B cell (primary cell): ENCODE measurements around the gene CAMK2A. TPM values are rescaled to one million over a fixed set of nuclear protein-coding genes. Genes with fewer than 3 reads are reported as not detected.

Source experiments
- ATAC-seq: fragments of 200-7000 bp; cut with Tn5 transposase; one replicate; pipeline ENCODE4 v1.10.0; 2021; ENCODE audit warnings: low read depth, mild to moderate bottlenecking, moderate number of reproducible peaks, moderate library complexity
- CTCF ChIA-PET: fragments of 350-600 bp; sonication (Branson Sonifier 250); formaldehyde crosslinking; loops from one replicate; lab custom pipeline; 2021; ENCODE audit warnings: antibody characterized with exemption, inconsistent platforms; lab: Charles Lee
- POLR2A ChIA-PET: fragments of 350-600 bp; sonication (Branson Sonifier 250); formaldehyde crosslinking; loops from one replicate; lab custom pipeline; 2021; ENCODE audit warnings: antibody characterized with exemption; lab: Charles Lee
- DNase-seq: peaks from one replicate; pipeline ENCODE4 v3.0.0; 2013
- H2AFZ ChIP-seq: 2 replicates; pipeline ENCODE4 v1.6.1; 2012; ENCODE audit warnings: mild to moderate bottlenecking, low read depth, low read length; ENCODE audit not compliant: insufficient read depth, poor library complexity, severe bottlenecking
- H3K27ac ChIP-seq, 2 donors: 1 replicate in 1 of 2; 2 replicates in 1 of 2; pipeline ENCODE4 v1.5.1; 2012 to 2013; ENCODE audit warnings: low read length in 2 of 2, mild to moderate bottlenecking in 2 of 2, moderate library complexity in 1 of 2
- H3K27me3 ChIP-seq, 4 experiments: fragments of 200-600 bp in 1 of 4; sonication (generic) in 1 of 4; replicated peaks in 1 of 4; 1 replicate in 2 of 4; 2 replicates in 2 of 4; pipeline versions ENCODE4 v1.6.1 to v1.7.0; 2013 to 2016; ENCODE audit warnings: low read length in 3 of 4, mild to moderate bottlenecking in 2 of 4, mixed read lengths in 1 of 4, moderate library complexity in 1 of 4; ENCODE audit not compliant: insufficient read depth in 4 of 4, control insufficient read depth in 3 of 4; ENCODE audit errors: control extremely low read depth in 1 of 4
- H3K36me3 ChIP-seq, 2 experiments: replicated peaks in 1 of 2; 1 replicate in 1 of 2; 2 replicates in 1 of 2; pipeline versions ENCODE4 v1.6.1 to v1.7.1; 2013; ENCODE audit warnings: low read length in 1 of 2; ENCODE audit not compliant: insufficient read depth in 2 of 2, control insufficient read depth in 1 of 2; ENCODE audit errors: control extremely low read depth in 1 of 2, extremely low read depth in 1 of 2
- H3K4me1 ChIP-seq, 2 donors: fragments of 200-600 bp in 1 of 2; sonication (generic) in 1 of 2; 1 replicate in 1 of 2; 2 replicates in 1 of 2; pipeline versions ENCODE4 v1.5.1 to v1.6.1; 2013 to 2017; ENCODE audit warnings: low read length in 2 of 2; ENCODE audit not compliant: control insufficient read depth in 2 of 2, insufficient read depth in 2 of 2
- H3K4me2 ChIP-seq: replicated peaks from 2 replicates; pipeline ENCODE3; 2012; ENCODE audit warnings: mild to moderate bottlenecking, low read depth, low read length; ENCODE audit not compliant: poor library complexity, severe bottlenecking
- H3K4me3 ChIP-seq, 5 experiments: fragments of 200-600 bp in 1 of 5; sonication (generic) in 1 of 5; 1 replicate in 3 of 5; 2 replicates in 2 of 5; pipeline versions ENCODE4 v1.5.1 to v1.7.0; 2011 to 2016; ENCODE audit warnings: low read length in 4 of 5, mild to moderate bottlenecking in 4 of 5, low read depth in 2 of 5, control low read depth in 1 of 5, moderate library complexity in 1 of 5; ENCODE audit not compliant: insufficient read depth in 1 of 5; ENCODE audit errors: control extremely low read depth in 1 of 5, extremely low read depth in 1 of 5
- H3K79me2 ChIP-seq: fragments of 200-600 bp; sonication (generic); one replicate; pipeline ENCODE4 v1.6.0; 2016; ENCODE audit warnings: low read length; ENCODE audit not compliant: control insufficient read depth, insufficient read depth
- H3K9ac ChIP-seq: fragments of 200-600 bp; sonication (generic); 2 replicates; pipeline ENCODE4 v1.6.1; 2017; ENCODE audit warnings: mild to moderate bottlenecking, low read length, moderate library complexity
- H3K9me3 ChIP-seq, 3 donors: one replicate each; pipeline versions ENCODE4 v1.6.1 to v1.7.1; 2013; ENCODE audit warnings: low read length in 2 of 3; ENCODE audit not compliant: control insufficient read depth in 2 of 3, insufficient read depth in 1 of 3; ENCODE audit errors: control extremely low read depth in 1 of 3
- H4K20me1 ChIP-seq: 2 replicates; pipeline ENCODE4 v1.6.0; 2012; ENCODE audit warnings: mild to moderate bottlenecking, low read length; ENCODE audit not compliant: insufficient read depth, control insufficient read depth, poor library complexity, severe bottlenecking
- H3K27ac Mint-ChIP-seq: one replicate; pipeline ENCODE4 v1.8.0; 2021; ENCODE audit warnings: mixed read lengths
- H3K27me3 Mint-ChIP-seq: one replicate; pipeline ENCODE4 v1.8.0; 2021; ENCODE audit warnings: mixed read lengths
- H3K4me1 Mint-ChIP-seq: one replicate; pipeline ENCODE4 v1.8.0; 2021; ENCODE audit warnings: mixed read lengths
- H3K4me3 Mint-ChIP-seq: one replicate; pipeline ENCODE4 v1.8.0; 2021; ENCODE audit warnings: mixed read lengths
- H3K9me3 Mint-ChIP-seq: one replicate; pipeline ENCODE4 v1.8.0; 2022; ENCODE audit warnings: mixed read lengths; ENCODE audit not compliant: insufficient read depth
- EZH2 ChIP-seq: IDR thresholded peaks from 2 replicates; pipeline ENCODE4 v1.6.1; 2012; ENCODE audit warnings: borderline replicate concordance, low read depth, mild to moderate bottlenecking, moderate library complexity, low read length; ENCODE audit not compliant: insufficient read depth, poor library complexity, severe bottlenecking
- WGBS: methylation state at CpG from one replicate; pipeline ENCODE4 v1.1.5; 2013; ENCODE audit warnings: missing lambda C conversion rate; ENCODE audit not compliant: insufficient coverage; 5-methylcytosine and 5-hydroxymethylcytosine counted together
- intact Hi-C: fragments of 100-400 bp; cut with micrococcal nuclease; formaldehyde crosslinking; loops from one replicate; pipeline ENCODE4 v1.10.0; 2022
- polyA plus RNA-seq: library from polyadenylated mRNA; depleted of rRNA; stranded (reverse); fragments of >200 nt; gene quantifications from 2 replicates; pipeline ENCODE4 v1.2.3, GENCODE V29; 2012
- total RNA-seq, 2 donors: library from RNA; stranded (reverse); fragments of 120-200 nt in 1 of 2; gene quantifications; 1 replicate in 1 of 2; 2 replicates in 1 of 2; pipeline versions ENCODE4 v1.2.3 to v1.2.4, GENCODE V29; 2013 to 2022
- TF ChIP-seq, protein P1 (sequence below): fragments of 200-600 bp; IDR thresholded peaks from one replicate; pipeline ENCODE4 v1.8.0; 2022; ENCODE audit warnings: antibody characterized with exemption, mild to moderate bottlenecking

The CAMK2A gene
- total and polyA plus RNA-seq, 2 donors (not counting 1 experiment from before 2014, with no cell fraction given): not detected

DNA sequence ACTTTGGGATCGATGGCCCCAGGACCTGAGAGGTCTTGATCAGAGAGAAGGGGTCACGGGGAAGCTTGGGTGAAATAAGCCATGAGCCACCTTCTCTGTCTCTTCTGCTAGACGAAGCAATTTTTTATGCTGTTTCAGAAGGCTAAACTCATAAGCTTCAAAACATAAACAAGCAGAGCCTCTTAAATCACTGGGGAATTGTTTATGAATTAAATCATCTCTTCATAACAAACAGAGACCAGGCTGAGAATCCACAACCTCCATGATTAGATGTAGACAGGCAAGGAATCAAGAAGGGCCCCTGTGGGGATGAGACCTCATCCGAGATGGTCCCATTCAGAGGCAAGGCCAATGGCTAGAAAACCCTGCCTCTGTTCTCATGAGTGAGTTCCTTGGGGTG, 46.2 kb upstream of the CAMK2A start:
- Histone ChIP-seq H3K4me3 (no peak overlapping the region), H3K4me2 (no peak overlapping the region), H3K27ac (no peak overlapping the region), H3K4me1 (no peaks in the 10 kb centered on the region), H2AFZ (no peak overlapping the region), H3K36me3 (no peaks in the 10 kb centered on the region), H3K27me3 (no peaks in the 10 kb centered on the region), H3K9ac (no peak overlapping the region), H3K79me2 (no peaks in the 10 kb centered on the region), H3K9me3 (peaks cover 0 to 4% (median 0%) of the 10 kb centered on the region in 3 donors), H4K20me1 (no peaks in the 10 kb centered on the region)
- Mint-ChIP-seq H3K9me3 (no peaks in the 10 kb centered on the region), H3K4me3 (no peak overlapping the region), H3K27ac (no peak overlapping the region), H3K27me3 (no peaks in the 10 kb centered on the region), H3K4me1 (no peaks in the 10 kb centered on the region)
- ATAC-seq (no peak), DNase-seq (no peak)
- intact Hi-C loops: no loop called here
- 85% methylated on average over 3 of the region's 4 CpGs for WGBS
- POLR2A ChIA-PET: no interaction called here
- CTCF ChIA-PET: no interaction called here
- no peak for TF ChIP-seq EZH2
- TF ChIP-seq, protein P1, sequence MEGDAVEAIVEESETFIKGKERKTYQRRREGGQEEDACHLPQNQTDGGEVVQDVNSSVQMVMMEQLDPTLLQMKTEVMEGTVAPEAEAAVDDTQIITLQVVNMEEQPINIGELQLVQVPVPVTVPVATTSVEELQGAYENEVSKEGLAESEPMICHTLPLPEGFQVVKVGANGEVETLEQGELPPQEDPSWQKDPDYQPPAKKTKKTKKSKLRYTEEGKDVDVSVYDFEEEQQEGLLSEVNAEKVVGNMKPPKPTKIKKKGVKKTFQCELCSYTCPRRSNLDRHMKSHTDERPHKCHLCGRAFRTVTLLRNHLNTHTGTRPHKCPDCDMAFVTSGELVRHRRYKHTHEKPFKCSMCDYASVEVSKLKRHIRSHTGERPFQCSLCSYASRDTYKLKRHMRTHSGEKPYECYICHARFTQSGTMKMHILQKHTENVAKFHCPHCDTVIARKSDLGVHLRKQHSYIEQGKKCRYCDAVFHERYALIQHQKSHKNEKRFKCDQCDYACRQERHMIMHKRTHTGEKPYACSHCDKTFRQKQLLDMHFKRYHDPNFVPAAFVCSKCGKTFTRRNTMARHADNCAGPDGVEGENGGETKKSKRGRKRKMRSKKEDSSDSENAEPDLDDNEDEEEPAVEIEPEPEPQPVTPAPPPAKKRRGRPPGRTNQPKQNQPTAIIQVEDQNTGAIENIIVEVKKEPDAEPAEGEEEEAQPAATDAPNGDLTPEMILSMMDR: no peak

DNA sequence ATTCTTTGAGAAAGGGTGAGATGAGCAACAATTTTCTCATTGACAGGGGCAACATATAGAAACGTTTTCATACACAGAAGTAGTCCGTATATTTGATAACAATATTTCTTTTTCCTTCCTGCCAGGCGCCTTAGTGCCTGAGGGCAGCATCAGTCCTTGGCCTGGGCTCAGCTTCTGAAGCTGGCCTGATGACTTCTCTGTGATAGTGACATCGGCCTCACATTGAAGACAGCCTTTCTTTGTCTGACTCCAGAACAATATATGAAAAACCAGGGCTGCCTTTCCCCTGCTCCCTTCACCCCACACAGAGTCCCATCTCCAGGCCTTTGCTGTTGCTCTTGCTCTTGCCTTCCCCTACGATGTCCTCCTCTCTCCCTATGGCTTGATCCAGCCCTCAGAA, 43.8 kb upstream of the CAMK2A start:
- ChIA-PET POLR2A (no interaction called here), CTCF (no interaction called here)
- 87% methylated on average over 4 of the region's 5 CpGs for WGBS
- Histone ChIP-seq H3K4me3 (no peak overlapping the region), H3K27me3 (no peaks in the 10 kb centered on the region), H3K36me3 (no peaks in the 10 kb centered on the region), H4K20me1 (no peaks in the 10 kb centered on the region), H3K9ac (no peak overlapping the region), H3K79me2 (no peaks in the 10 kb centered on the region), H3K27ac (no peak overlapping the region), H2AFZ (no peak overlapping the region), H3K4me1 (no peaks in the 10 kb centered on the region), H3K4me2 (no peak overlapping the region), H3K9me3 (peaks cover 0 to 4% (median 0%) of the 10 kb centered on the region in 3 donors)
- Mint-ChIP-seq H3K9me3 (no peaks in the 10 kb centered on the region), H3K4me3 (no peak overlapping the region), H3K27ac (no peak overlapping the region), H3K4me1 (no peaks in the 10 kb centered on the region), H3K27me3 (peaks cover 9% of the 10 kb centered on the region)
- intact Hi-C loops: no loop called here
- TF ChIP-seq, protein P1: no peak
- TF ChIP-seq EZH2: no peak
- no peak for DNase-seq
- no peak for ATAC-seq
